ENCODE results near the gene NOPCHAP1. TPM values are rescaled to one million over a fixed set of nuclear protein-coding genes. Genes with fewer than 3 reads are reported as not detected.
A peak's percentile ranks its signal among the peaks of the same experiment; 100 is the strongest.

NOPCHAP1 gene
- total and polyA plus RNA-seq, 12 donors: 1.4 to 18.2 (median 10.2) TPM

GRCh38 chr12:104956870-104957718 is 29.0 kb upstream of the NOPCHAP1 start:
- TF ChIP-seq CTCF (IDR thresholded peaks at IDR 0.05): no peak
- no peak for TF ChIP-seq POLR2A (IDR thresholded peaks at IDR 0.05)
- Histone ChIP-seq H3K36me3 (replicated peaks in 1 of 2) (no peaks in the 10 kb centered on the region), H3K27ac (peak overlapping the region in 3 of 5 donors; percentile 89 to 98 (median 93)), H3K4me3 (peak overlapping the region in 3 of 4 donors; percentile 52 to 97 (median 54)), H3K4me1 (replicated peaks in 1 of 2) (peaks cover 14 to 21% of the 10 kb centered on the region in 2 donors), H3K27me3 (no peaks in the 10 kb centered on the region), H3K9me3 (replicated peaks in 1 of 3) (no peaks in the 10 kb centered on the region)
- no peak for DNase-seq
- WGBS, 4 donors: 39 to 46% (median 41%) methylated on average over 13 of the region's 13 CpGs
- intact Hi-C loops (cut with DNase I): no loop called here

GRCh38 chr12:104957719-104958000 is 28.5 kb upstream of the NOPCHAP1 start:
- Histone ChIP-seq H3K9me3 (replicated peaks in 1 of 3) (no peaks in the 10 kb centered on the region), H3K27me3 (no peaks in the 10 kb centered on the region), H3K36me3 (replicated peaks in 1 of 2) (no peaks in the 10 kb centered on the region), H3K4me1 (replicated peaks in 1 of 2) (peaks cover 14 to 21% of the 10 kb centered on the region in 2 donors), H3K4me3 (peak overlapping the region in 3 of 4 donors; percentile 52 to 97 (median 54)), H3K27ac (peak overlapping the region in 4 of 5 donors; percentile 73 to 98 (median 91))
- DNase-seq: peak in 3 of 7 donors; percentile 36 to 61 (median 47)
- intact Hi-C loops (cut with DNase I): no loop called here
- TF ChIP-seq POLR2A (IDR thresholded peaks at IDR 0.05) (no peak), CTCF (IDR thresholded peaks at IDR 0.05) (no peak)
- WGBS, 4 donors: 0% methylated on average over 2 to 31 of the region's 31 CpGs

DNA sequence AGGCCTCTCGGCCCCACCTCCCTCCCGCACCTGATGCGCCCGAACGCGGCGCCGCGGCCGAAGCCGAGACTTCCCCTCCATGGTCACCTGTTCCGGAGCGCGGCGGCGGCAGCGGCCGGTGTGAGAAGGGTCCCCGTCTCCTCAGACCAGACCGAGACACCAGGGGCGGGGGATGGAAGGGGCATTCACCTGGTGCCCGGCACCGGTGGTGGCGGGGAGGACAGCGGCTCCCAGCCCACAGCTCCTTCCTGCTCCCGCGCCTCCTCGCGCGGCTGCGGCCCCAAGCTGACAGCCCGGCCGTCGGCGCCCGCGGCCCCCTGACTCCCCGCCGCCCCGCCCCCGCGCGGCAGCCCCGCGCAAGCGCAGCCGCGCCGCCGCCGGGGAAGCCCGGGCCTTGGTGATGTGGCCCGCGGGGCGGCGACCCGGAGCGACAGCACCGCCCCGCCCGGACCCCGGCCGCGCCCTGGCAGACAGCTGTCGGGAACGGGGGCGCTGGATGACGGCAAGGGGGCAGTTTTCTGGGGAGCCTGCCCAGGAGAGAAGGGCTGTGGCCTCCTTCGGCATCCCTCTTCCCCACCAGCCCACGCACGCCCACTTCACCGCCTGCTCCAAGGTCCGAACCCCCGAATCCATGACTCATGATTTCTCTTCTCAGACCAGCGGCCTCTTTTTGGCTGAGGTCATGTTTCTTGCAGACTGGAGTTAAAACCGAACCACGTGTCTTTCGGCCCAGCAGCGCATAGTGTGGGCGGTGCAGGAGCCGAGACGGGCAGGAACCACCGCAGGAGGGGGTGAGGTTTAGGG is 27.9 kb upstream of the NOPCHAP1 start, which contains the start of gene SLC41A2:
TSS of gene SLC41A2 (minus strand) at position 290 of the 804 bp plus-strand sequence. CDS start 29,763 bp downstream, outside the sequence.
- intact Hi-C loops (cut with DNase I): no loop called here
- 0 to 5% (median 1%) methylated on average over 4 to 83 of the region's 83 CpGs for WGBS, 4 donors
- Histone ChIP-seq H3K9me3 (replicated peaks in 1 of 3) (no peaks in the 10 kb centered on the region), H3K27ac (peak within 1 kb of the TSS; percentile 51 to 98 (median 89)), H3K4me1 (replicated peaks in 1 of 2) (peaks cover 14 to 21% of the 10 kb centered on the region in 2 donors), H3K27me3 (no peaks in the 10 kb centered on the region), H3K36me3 (replicated peaks in 1 of 2) (no peaks in the 10 kb centered on the region), H3K4me3 (peak within 1 kb of the TSS in 3 of 4 donors; percentile 52 to 97 (median 54))
- DNase-seq: peak; percentile 80 to 96 (median 94)
- peak in 3 of 6 experiments; percentile 11 to 55 (median 40) for TF ChIP-seq CTCF (IDR thresholded peaks at IDR 0.05)
- TF ChIP-seq POLR2A (IDR thresholded peaks at IDR 0.05): peak; percentile 41 to 66

GRCh38 chr12:104958805-104959334 is 27.2 kb upstream of the NOPCHAP1 start:
- 22 to 37% (median 30%) methylated on average over 13 to 14 of the region's 14 CpGs for WGBS, 4 donors
- TF ChIP-seq POLR2A (IDR thresholded peaks at IDR 0.05) (peak in 1 of 2 donors; percentile 60), CTCF (IDR thresholded peaks at IDR 0.05) (no peak)
- intact Hi-C loops (cut with DNase I): no loop called here
- H3K9me3 ChIP-seq (replicated peaks in 1 of 3): no peaks in the 10 kb centered on the region
- H3K4me3 ChIP-seq: peak overlapping the region in 2 of 4 donors; percentile 48 to 97
- DNase-seq: peak; percentile 41 to 72 (median 64)
- no peaks in the 10 kb centered on the region for H3K36me3 ChIP-seq (replicated peaks in 1 of 2)
- peak overlapping the region; percentile 51 to 98 (median 89) for H3K27ac ChIP-seq
- no peaks in the 10 kb centered on the region for H3K27me3 ChIP-seq
- peaks cover 14 to 21% of the 10 kb centered on the region in 2 donors for H3K4me1 ChIP-seq (replicated peaks in 1 of 2)
